Mucosa of descending colon (tissue), 3 donors: Measurements from ENCODE around the gene TUT4. TPM values are rescaled to one million over a fixed set of nuclear protein-coding genes. Genes with fewer than 3 reads are reported as not detected.

ENCODE experiments used
- ATAC-seq: fragments of 200-7000 bp; cut with Tn5 transposase; one replicate; pipeline ENCODE4 v1.9.1; 2020; ENCODE audit warnings: mild to moderate bottlenecking, moderate library complexity
- DNase-seq, 3 donors: peaks; one replicate each; pipeline ENCODE4 v3.0.0-alpha.2; 2020
- H3K36me3 ChIP-seq: fragments of 200-600 bp; one replicate; pipeline ENCODE4 v1.8.0; 2021; ENCODE audit warnings: low read depth, mild to moderate bottlenecking
- H3K4me1 ChIP-seq: fragments of 200-600 bp; one replicate; pipeline ENCODE4 v1.8.0; 2021; ENCODE audit warnings: low read depth, mild to moderate bottlenecking
- H3K4me3 ChIP-seq: fragments of 200-600 bp; one replicate; pipeline ENCODE4 v1.8.0; 2021; ENCODE audit warnings: mild to moderate bottlenecking
- H3K9me3 ChIP-seq: fragments of 200-600 bp; one replicate; pipeline ENCODE4 v1.8.0; 2021; ENCODE audit warnings: mild to moderate bottlenecking
- intact Hi-C, 2 donors: fragments of 100-400 bp; cut with DNase I in 1 of 2; cut with micrococcal nuclease in 1 of 2; formaldehyde crosslinking; loops; one replicate each; pipeline versions ENCODE4 v1.11.0 to v1.11.1; 2022; cut with DNase I, micrococcal nuclease
- long read RNA-seq, 2 donors: library from polyadenylated mRNA; unstranded; transcript quantifications; one replicate each; pipeline ENCODE4 v2.0.0, GENCODE V29; 2019 to 2021
- total RNA-seq, 3 donors: library from RNA; stranded (reverse); fragmentation: NEBNext Ultra II Directional in 2 of 3; extraction: Animal tissue kit (Norgen Biotek cat#: 25700) in 2 of 3; gene quantifications; one replicate each; pipeline versions ENCODE4 v1.2.1 to v1.2.4, GENCODE V29; 2021 to 2023
- TF ChIP-seq, protein P1 (sequence below): fragments of 200-600 bp; IDR thresholded peaks from one replicate; pipeline ENCODE4 v1.8.0; 2022; ENCODE audit warnings: antibody characterized with exemption, mild to moderate bottlenecking
- donor health status: DM: no; HTN: no; CAD: no; lungs with moderate emphysema.
- donor health status: DM: no; HTN: no; CAD: no.
- donor health status: DM: no; HTN: yes; CAD: no.

The TUT4 gene, protein sequence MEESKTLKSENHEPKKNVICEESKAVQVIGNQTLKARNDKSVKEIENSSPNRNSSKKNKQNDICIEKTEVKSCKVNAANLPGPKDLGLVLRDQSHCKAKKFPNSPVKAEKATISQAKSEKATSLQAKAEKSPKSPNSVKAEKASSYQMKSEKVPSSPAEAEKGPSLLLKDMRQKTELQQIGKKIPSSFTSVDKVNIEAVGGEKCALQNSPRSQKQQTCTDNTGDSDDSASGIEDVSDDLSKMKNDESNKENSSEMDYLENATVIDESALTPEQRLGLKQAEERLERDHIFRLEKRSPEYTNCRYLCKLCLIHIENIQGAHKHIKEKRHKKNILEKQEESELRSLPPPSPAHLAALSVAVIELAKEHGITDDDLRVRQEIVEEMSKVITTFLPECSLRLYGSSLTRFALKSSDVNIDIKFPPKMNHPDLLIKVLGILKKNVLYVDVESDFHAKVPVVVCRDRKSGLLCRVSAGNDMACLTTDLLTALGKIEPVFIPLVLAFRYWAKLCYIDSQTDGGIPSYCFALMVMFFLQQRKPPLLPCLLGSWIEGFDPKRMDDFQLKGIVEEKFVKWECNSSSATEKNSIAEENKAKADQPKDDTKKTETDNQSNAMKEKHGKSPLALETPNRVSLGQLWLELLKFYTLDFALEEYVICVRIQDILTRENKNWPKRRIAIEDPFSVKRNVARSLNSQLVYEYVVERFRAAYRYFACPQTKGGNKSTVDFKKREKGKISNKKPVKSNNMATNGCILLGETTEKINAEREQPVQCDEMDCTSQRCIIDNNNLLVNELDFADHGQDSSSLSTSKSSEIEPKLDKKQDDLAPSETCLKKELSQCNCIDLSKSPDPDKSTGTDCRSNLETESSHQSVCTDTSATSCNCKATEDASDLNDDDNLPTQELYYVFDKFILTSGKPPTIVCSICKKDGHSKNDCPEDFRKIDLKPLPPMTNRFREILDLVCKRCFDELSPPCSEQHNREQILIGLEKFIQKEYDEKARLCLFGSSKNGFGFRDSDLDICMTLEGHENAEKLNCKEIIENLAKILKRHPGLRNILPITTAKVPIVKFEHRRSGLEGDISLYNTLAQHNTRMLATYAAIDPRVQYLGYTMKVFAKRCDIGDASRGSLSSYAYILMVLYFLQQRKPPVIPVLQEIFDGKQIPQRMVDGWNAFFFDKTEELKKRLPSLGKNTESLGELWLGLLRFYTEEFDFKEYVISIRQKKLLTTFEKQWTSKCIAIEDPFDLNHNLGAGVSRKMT (N-terminal part only)
- 10 to 100 TPM; 17.9 to 51.7 (median 20.8) TPM for total RNA-seq
- long read RNA-seq, donor 1, full-length matches to known transcripts: 3 of 16 reads
- long read RNA-seq, donor 1, partial matches to known transcripts: 5 of 16 reads
- long read RNA-seq, donor 1, other reads (novel, unspliced or antisense): 8 of 16 reads
- long read RNA-seq, donor 2, partial matches to known transcripts: 6 of 8 reads
- long read RNA-seq, donor 2, other reads (novel, unspliced or antisense): 1 of 8 reads

GRCh38 chr1:52552505-52553361 is at the start of gene TUT4:
TSS of gene TUT4 (minus strand) at chr1:52553092. CDS start at chr1:52526280, 26,812 bp downstream.
- ATAC-seq: peak; percentile 80
- H3K4me3 ChIP-seq: peak within 1 kb of the TSS; percentile 88
- H3K4me1 ChIP-seq: no peaks in the 10 kb centered on the region
- no peaks in the 10 kb centered on the region for H3K36me3 ChIP-seq
- H3K9me3 ChIP-seq: no peaks in the 10 kb centered on the region
- DNase-seq: peak; percentile 77 to 86 (median 84)
- intact Hi-C loops: no loop called here
- TF ChIP-seq, protein P1, sequence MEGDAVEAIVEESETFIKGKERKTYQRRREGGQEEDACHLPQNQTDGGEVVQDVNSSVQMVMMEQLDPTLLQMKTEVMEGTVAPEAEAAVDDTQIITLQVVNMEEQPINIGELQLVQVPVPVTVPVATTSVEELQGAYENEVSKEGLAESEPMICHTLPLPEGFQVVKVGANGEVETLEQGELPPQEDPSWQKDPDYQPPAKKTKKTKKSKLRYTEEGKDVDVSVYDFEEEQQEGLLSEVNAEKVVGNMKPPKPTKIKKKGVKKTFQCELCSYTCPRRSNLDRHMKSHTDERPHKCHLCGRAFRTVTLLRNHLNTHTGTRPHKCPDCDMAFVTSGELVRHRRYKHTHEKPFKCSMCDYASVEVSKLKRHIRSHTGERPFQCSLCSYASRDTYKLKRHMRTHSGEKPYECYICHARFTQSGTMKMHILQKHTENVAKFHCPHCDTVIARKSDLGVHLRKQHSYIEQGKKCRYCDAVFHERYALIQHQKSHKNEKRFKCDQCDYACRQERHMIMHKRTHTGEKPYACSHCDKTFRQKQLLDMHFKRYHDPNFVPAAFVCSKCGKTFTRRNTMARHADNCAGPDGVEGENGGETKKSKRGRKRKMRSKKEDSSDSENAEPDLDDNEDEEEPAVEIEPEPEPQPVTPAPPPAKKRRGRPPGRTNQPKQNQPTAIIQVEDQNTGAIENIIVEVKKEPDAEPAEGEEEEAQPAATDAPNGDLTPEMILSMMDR: no peak

DNA sequence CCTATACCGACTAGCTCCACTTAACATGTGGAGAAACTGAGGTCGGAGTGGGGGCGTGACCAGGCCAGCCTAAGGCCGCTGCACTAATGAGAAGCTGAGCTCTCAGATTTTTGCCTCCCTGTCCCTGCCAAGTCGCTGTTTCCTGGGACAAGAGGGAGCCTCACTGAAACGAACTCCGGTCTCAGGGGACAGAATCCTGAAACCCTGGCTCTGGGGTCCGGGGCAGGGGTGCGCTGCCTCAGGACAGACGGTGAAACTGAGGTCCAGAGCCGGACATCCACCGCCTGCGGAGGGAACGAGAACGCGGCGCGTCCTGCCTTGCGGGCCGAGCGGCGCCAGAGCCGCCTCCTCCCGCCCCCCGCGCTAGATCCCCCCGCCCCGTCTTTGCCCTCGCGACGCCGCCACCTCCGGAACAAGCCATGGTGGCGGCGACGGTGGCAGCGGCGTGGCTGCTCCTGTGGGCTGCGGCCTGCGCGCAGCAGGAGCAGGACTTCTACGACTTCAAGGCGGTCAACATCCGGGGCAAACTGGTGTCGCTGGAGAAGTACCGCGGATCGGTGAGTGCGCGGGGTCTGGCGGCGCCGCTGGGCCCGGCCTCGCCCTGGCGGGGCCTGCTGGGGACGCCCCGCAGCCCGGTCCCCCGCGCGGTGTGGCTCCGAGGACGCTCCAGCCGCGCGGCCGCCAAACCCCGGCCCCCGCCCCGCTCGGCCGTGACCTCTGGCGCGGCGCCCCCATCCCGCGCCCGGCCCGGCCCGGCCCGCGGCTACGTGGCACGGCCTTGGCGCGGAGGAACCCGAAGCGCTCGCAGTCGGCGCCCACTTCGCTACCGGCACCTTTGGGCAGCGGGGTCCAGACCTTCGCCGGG is 49.3 kb upstream of the TUT4 start, which contains the start of gene GPX7:
TSS of gene GPX7 (plus strand) at position 381 of the 865 bp plus-strand sequence. CDS start at position 420, 39 bp downstream.
- DNase-seq (peak; percentile 34 to 66 (median 54)), ATAC-seq (peak; percentile 70)
- Histone ChIP-seq H3K9me3 (no peaks in the 10 kb centered on the region), H3K36me3 (no peaks in the 10 kb centered on the region), H3K4me3 (peak within 1 kb of the TSS; percentile 9), H3K4me1 (no peaks in the 10 kb centered on the region)
- TF ChIP-seq, protein P1: no peak
- intact Hi-C loops: no loop called here

GRCh38 chr1:52601519-52601918 is 48.6 kb upstream of the TUT4 start:
- no peak for DNase-seq
- TF ChIP-seq, protein P1: no peak
- Histone ChIP-seq H3K9me3 (no peaks in the 10 kb centered on the region), H3K36me3 (no peaks in the 10 kb centered on the region), H3K4me1 (no peaks in the 10 kb centered on the region), H3K4me3 (no peak overlapping the region)
- no peak for ATAC-seq
- intact Hi-C loops: no loop called here

GRCh38 chr1:52600533-52601179 is 47.8 kb upstream of the TUT4 start:
- intact Hi-C loops: no loop called here
- H3K36me3 ChIP-seq: no peaks in the 10 kb centered on the region
- ATAC-seq (no peak), DNase-seq (no peak)
- TF ChIP-seq, protein P1: no peak
- H3K4me3 ChIP-seq: no peak overlapping the region
- H3K4me1 ChIP-seq: no peaks in the 10 kb centered on the region
- H3K9me3 ChIP-seq: no peaks in the 10 kb centered on the region
